ENCODE results near the gene ZNF429. TPM values are rescaled to one million over a fixed set of nuclear protein-coding genes. Genes with fewer than 3 reads are reported as not detected.

The ZNF429 gene
- total and polyA plus RNA-seq, 2 donors (not counting 3 experiments of a cell fraction or from before 2014, with no cell fraction given): 2.1 to 2.6 TPM

GRCh38 chr19:21580818-21581217, 75.4 kb downstream of the ZNF429 start:
- Histone ChIP-seq H3K9me3 (replicated peaks; ENCODE audit: control insufficient read depth, insufficient read depth, low read length) (peaks cover 15% of the 10 kb centered on the region), H3K79me2 (ENCODE audit: control insufficient read depth, insufficient read depth, low read length) (no peaks in the 10 kb centered on the region), H3K27ac (ENCODE audit: insufficient read depth, low read depth, low read length) (no peak overlapping the region), H3K9ac (replicated peaks; ENCODE audit: extremely low read depth, insufficient read depth, low read length) (no peak overlapping the region), H2AFZ (ENCODE audit: low read depth, low read length) (no peak overlapping the region), H3K4me3 (replicated peaks in 1 of 3; ENCODE audit: insufficient read depth in 1 of 3, low read depth in 1 of 3, low read length in 3 of 3) (no peak overlapping the region), H3K4me2 (ENCODE audit: insufficient read depth, low read length) (no peak overlapping the region), H4K20me1 (replicated peaks; ENCODE audit: control insufficient read depth, extremely low read depth, insufficient read depth, low read length) (no peaks in the 10 kb centered on the region), H3K27me3 (ENCODE audit: control insufficient read depth in 2 of 2, insufficient read depth in 2 of 2, low read length in 2 of 2) (no peaks in the 10 kb centered on the region), H3K36me3 (ENCODE audit: control insufficient read depth in 2 of 2, extremely low read depth in 1 of 2, insufficient read depth in 2 of 2, low read length in 2 of 2) (no peaks in the 10 kb centered on the region), H3K4me1 (ENCODE audit: control insufficient read depth, extremely low read depth, insufficient read depth, low read length) (no peaks in the 10 kb centered on the region), H3K9me1 (replicated peaks; ENCODE audit: control insufficient read depth, extremely low read depth, insufficient read depth, low read length) (no peaks in the 10 kb centered on the region)
- POLR2A ChIA-PET: no interaction called here
- no TSS peak for BruUV-seq (replicated peaks)
- intact Hi-C loops (cut with micrococcal nuclease) (no loop called here), dilution Hi-C loops (cut with MboI; ENCODE audit: extremely low pct_ligation_motif_present, low sequenced_read_pairs) (no loop called here)
- no peak for FAIRE-seq
- TF ChIP-seq JUN (IDR thresholded peaks at IDR 0.05; ENCODE audit: borderline replicate concordance, insufficient read depth, insufficient read length, low read depth): no peak
- TF ChIP-seq FOS (IDR thresholded peaks at IDR 0.05; ENCODE audit: borderline replicate concordance, insufficient read depth, low read length): no peak
- TF ChIP-seq CTCF (IDR thresholded peaks at IDR 0.05; ENCODE audit: extremely low read depth in 1 of 2, insufficient read depth in 1 of 2, low read depth in 1 of 2, low read length in 2 of 2): no peak
- no peak for TF ChIP-seq MAX (IDR thresholded peaks at IDR 0.05; ENCODE audit: insufficient read depth, insufficient read length)
- no peak for TF ChIP-seq MYC (IDR thresholded peaks at IDR 0.05; ENCODE audit: low read depth, low read length)
- TF ChIP-seq GATA2 (IDR thresholded peaks at IDR 0.05; ENCODE audit: insufficient read depth, insufficient read length, low read depth, low read length): no peak
- TF ChIP-seq POLR2AphosphoS5 (IDR thresholded peaks at IDR 0.05; ENCODE audit: insufficient read depth, low read depth, low read length): no peak
- TF ChIP-seq POLR2A (IDR thresholded peaks at IDR 0.05; ENCODE audit: low read depth, low read length): no peak
- no peak for TF ChIP-seq EZH2 (IDR thresholded peaks at IDR 0.05; ENCODE audit: borderline replicate concordance, low read depth, low read length, severe bottlenecking)
- CTCF ChIA-PET: no interaction called here
- no peak for DNase-seq (ENCODE audit: low read depth, low spot score)

Data from endothelial cell of umbilical vein (primary cell).